Measurements from ENCODE around the gene NIBAN1.

NIBAN1 gene

DNA sequence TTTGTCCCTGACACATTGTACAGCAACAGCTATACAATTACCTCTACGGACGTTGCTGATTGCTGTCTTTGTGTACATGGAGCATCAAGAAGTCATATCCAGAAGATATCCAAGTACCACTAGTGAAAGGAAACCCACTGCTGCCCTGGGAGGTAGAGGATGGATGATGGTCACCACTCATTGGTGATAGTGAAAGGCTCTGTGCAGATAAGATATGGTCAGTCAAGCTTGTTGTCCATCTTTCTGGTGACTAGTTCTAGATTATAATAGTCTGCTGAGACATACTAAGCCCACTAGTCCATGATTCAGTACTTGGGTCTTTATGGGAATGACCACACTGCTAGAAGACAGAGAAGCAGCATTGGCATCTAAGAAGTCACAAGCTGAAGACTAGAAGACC is 30.3 kb downstream of the NIBAN1 start:
- DNase-seq: no peak

DNA sequence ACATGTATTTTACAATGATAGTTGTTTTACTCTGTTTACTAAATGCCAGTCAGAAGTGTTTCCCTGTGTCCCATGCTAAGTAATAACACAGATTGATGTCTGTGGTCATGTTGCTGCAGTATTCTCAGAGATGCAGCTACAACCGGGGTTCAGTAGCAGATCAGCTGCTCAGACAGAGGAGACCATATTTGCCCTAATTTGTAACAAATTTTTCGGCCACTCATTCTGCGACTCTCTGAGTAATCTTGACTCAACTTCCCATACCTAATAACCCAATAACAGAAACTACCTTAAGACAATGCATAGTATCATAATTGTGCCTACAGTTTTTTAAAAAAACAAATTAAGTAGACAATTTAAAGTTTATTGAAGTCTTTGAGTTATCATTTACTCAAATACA is 32.6 kb downstream of the NIBAN1 start:
- DNase-seq: no peak

DNA sequence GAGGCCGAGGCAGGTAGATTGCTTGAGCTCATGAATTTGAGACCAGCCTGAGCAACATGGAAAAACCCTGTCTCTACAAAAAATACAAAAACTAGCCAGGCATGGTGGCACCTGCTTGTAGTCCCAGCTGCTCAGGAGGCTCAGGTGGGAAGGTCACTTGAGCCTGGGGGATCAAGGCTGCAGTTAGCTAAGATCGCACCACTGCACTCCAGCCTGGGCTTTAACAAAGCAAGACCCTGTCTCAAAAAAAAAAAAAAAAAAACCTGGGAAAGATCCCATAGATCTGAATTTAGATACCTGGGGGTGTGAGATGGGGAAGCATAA is 32.9 kb downstream of the NIBAN1 start:
- DNase-seq: no peak

DNA sequence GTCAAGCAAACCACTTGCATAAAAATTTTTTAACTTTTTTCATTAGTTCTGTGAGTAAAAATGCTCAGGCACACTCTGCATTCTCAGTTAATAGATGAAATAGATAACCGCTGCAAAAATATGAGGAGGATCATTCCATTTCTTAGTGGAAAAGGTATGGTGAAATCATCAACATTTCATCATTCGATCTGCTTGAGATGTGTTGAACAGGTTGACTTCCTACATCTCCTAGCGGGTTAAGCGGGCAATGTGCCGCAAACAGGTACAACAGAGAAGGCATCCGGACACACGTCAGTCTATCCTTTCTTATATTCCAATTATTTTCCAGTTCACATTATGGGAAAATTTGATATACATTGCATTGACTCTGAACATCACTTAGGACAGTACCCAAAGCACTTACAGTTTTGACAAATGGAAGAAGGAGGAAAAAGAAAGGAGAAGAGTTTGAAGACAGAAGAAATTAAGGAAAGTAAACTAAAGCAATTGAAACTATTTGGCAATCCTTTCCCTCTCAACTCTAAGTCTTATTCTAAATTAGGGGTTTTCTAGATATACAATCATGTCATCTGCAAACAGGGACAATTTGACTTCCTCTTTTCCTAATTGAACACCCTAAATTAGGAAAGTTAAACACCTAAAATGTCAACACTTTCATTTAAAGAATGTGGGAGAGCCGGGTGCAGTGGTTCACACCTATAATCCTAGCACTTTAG is 33.5 kb downstream of the NIBAN1 start:
- DNase-seq: peak in 2 of 3 donors; percentile 44 to 53

DNA sequence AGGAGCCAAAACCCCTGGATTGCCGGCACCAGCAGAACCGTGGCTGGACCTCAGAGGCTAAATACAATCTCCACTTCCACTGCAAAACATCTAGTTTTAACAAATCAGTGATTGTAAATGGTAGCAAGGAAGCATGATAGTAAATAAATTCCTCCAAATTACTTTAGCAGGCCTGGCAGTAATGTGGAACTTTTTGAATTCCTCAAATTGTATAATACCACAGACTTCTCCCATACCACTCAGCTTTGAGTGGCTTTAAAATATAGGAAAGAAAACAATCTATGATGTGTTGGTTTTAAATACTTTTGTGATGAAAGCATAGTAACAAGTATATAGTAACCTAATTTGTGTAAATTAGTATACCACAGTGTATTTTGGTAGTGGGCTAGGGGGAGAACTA is 34.1 kb downstream of the NIBAN1 start:
- DNase-seq: no peak

DNA sequence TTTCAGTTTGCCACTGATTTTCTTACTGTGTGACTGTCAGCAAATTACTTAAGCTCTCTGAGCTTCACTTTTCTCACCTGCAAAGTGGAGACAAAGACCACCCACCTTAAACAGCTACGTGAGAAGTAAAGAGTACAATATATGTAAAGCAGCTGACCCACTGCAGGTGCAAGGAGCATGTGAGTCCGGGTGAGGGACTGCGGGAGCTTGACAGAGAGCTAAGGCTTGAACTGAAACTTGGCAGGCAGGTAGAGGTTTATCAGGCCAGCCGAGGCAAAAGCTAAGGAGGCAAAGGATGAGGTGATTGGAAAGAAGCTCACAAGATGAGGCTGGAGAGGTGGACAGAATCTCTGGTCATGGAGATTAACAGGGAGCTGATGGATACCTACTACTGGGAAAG is 36.6 kb downstream of the NIBAN1 start:
- no peak for DNase-seq

DNA sequence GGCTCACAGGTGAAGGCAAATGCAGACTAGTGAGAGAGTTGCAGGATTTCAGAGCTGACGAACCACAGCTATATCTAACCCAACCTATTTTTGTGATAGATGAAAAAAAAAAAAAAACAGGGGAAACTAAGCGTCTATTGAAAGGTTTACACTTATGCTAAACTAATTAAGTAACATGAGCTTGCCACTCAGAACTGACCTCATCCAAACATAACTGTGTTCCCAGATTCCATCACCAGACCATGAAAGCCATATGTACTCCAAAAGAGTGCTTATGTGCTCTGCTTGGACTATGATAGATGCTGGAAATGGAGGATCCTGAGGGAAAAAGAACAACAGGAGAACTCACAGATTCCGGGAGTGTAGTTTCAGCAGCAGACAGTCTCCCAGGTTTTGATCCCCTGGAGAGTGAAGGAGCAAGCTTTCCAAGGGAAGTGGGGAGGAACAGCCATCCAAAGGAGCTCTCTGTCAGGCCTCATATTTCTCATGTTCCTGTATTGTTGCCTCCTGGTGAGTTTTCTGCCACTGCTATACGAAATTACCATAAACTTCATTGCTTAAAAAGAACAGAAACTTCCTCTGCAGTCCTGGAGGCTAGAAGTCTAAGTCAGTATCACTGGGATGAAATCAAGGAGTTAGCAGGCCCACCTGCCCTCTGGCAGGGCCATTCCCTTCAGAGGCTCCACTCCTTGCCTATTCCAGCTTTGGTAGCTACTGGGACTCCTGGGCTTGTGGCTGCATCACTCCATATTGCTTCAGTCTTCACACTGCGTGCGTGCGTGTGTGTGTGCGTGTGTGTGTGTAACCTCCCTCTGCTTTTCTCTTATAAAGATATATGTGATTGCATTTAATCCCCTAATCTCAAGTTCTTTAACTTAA is 38.1 kb downstream of the NIBAN1 start:
- no peak for DNase-seq

DNA sequence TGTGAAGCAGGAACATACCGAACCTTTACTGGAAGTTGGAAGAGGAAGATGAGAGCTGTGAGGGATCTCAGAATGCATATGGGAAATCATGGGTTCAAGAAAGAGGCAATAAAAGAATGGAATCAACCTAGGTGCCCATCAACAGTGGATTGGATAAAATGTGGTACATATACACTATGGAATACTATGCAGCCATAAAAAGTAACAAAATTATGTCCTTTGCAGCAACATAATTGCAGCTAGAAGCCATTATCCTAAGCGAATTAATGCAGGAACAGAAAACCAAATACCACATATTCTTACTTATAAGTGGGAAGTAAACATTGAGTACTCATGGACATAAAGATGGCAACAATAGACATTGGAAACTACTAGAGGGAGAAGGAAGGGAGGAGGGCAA is 40.4 kb downstream of the NIBAN1 start:
- no peak for DNase-seq

DNA sequence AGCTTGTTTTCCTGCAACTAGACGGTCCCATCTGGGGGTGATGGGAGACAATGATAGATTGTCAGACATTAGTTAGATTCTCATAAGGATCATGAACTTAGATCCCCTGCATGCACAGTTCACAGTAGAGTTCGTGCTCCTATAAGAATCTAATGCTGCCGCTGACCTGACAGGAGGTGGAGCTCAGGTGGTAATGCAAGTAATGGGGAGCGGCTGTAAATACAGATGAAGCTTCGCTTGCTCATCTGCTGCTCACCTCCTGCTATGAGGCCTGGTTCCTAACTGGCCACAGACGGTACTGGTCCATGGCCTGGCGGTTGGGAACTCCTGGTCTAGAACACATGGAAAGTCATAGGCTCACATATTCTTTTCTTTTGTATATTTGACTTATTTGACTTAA is 42.0 kb downstream of the NIBAN1 start:
- no peak for DNase-seq

DNA sequence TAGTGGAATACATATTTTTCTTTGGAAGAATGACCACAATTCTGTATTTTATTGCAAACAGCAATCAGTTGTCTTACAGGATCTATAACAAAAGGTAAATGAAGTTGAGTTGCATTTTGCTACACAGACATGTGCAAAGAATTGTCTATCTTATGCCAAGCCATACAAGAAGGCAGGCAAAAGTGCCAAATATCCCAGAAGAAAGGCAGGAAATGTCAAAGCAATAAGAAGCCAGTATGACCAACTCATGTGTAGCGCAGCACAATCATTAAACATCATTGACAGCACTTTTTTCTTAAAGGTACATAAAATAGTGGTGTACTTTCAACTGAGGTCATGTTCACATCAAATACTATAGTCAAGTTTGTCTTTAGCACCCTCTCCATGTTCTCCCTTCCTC is 42.7 kb downstream of the NIBAN1 start:
- no peak for DNase-seq

DNA sequence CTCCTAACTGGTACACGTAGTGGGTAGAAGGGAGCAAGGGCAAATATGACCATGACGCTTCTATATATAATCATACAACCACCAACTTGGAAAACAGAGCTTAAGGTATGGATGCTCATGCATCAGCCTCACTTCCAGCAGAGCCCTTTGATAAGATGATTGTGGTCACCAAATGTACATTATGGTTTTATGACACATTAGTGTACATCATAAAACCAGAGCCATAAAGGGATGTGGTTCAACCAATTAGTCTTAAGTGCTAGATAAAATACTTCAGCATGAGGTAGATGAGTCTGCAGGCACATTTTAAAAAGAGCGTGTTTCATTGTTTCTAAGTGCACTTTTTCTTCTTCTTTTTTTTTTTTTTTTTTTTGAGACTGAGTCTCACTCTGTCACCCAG is 43.7 kb downstream of the NIBAN1 start:
- DNase-seq: no peak

DNA sequence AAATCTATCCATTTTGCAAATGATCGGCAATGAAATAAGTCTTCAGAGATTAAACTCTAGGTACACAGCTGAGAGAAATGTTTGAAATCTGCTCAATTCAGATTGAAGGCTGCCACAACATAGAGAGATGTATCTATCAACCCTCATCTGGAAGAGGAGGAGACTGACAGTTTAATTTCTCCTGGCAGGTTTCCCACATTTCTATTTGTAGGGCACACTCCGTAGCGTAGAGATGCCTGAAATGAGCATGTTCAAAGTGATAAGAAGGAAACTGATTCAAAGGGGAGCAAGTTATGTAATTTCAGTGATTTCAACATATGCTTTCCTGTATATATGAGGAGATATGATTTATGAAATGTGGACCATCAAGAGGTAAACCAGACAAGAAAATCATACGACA is 44.1 kb downstream of the NIBAN1 start:
- DNase-seq: no peak

DNA sequence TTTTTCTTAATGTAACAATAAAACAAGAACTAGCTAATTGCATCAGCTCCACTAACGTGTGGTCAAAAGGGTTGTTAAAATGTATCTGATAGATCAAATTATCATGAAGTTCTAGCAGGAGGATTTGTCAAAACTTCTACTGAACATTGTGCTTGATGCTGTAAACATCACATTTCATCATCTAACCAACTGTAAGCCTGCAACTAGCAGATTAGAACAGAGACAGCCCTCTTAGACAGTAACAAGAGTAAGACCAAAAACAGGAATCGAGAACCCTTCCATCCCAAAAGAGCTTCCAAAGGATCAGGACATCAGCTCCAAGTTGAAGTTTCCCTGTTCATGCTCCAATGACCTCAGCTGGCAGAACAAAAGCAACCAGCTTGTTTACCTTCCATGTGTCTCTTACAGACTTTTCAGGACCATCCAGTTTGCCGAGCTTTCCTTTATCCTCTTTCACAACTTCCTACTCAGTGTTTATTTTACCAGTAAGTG is 44.6 kb downstream of the NIBAN1 start:
- DNase-seq: no peak

DNA sequence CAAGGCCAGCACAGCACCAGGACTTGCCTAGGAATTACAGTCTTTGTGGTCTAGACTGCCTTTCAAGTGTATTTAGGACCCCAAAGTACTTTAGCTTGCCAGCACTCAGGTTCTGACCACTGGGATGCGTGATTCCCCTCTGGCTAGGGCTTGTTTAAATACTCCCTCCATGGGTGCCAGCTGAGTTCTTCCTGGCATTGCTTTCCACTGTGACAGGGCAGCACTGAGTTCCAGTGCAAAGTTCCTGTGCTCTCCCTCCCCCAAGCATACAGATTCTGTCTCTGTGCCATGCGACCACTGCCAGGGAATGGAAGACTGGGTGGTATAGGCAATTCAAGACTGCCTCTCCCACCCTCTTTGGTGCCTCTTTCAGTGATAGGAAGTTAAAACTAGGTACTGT is 45.9 kb downstream of the NIBAN1 start:
- DNase-seq: no peak

All from suppressor macrophage treated with lipopolysaccharide for 1 hour (primary cell).